Astrocyte (in vitro differentiated cells and primary cell): ENCODE results near the gene ANKRD52. TPM values are rescaled to one million over a fixed set of nuclear protein-coding genes. Genes with fewer than 3 reads are reported as not detected.

Experiments
- DNase-seq: peaks from one replicate; pipeline ENCODE4 v3.0.0-alpha.2; 2010; ENCODE audit warnings: low read depth
- FAIRE-seq: peaks from 2 replicates; lab custom pipeline; 2011; peaks lifted over from hg19 to GRCh38; lab: Jason Lieb, UNC
- H2AFZ ChIP-seq: 2 replicates; pipeline ENCODE4 v1.6.0; 2012; ENCODE audit warnings: low read depth, low read length, inconsistent platforms
- H3K27ac ChIP-seq: 2 replicates; pipeline ENCODE4 v1.5.1; 2011; ENCODE audit warnings: low read depth, low read length, inconsistent platforms
- H3K27me3 ChIP-seq: 2 replicates; pipeline ENCODE4 v1.6.0; 2011; ENCODE audit warnings: low read length, inconsistent platforms; ENCODE audit not compliant: insufficient read depth
- H3K36me3 ChIP-seq: 2 replicates; pipeline ENCODE4 v1.5.1; 2011; ENCODE audit warnings: low read length, inconsistent platforms; ENCODE audit not compliant: insufficient read depth
- H3K4me1 ChIP-seq: 2 replicates; pipeline ENCODE4 v1.5.1; 2011; ENCODE audit warnings: low read length, inconsistent platforms; ENCODE audit not compliant: insufficient read depth
- H3K4me2 ChIP-seq: 2 replicates; pipeline ENCODE4 v1.6.0; 2012; ENCODE audit warnings: low read length, inconsistent platforms
- H3K4me3 ChIP-seq: 2 replicates; pipeline ENCODE4 v1.5.1; 2011; ENCODE audit warnings: low read depth, mild to moderate bottlenecking, low read length, inconsistent platforms; ENCODE audit not compliant: insufficient read depth
- H3K79me2 ChIP-seq: 2 replicates; pipeline ENCODE4 v1.6.0; 2012; ENCODE audit warnings: mild to moderate bottlenecking, low read length, inconsistent platforms; ENCODE audit not compliant: insufficient read depth
- H3K9ac ChIP-seq: 2 replicates; pipeline ENCODE4 v1.6.0; 2012; ENCODE audit warnings: mild to moderate bottlenecking, low read length, inconsistent platforms
- H3K9me3 ChIP-seq: 2 replicates; pipeline ENCODE4 v1.5.1; 2012; ENCODE audit warnings: low read depth, mild to moderate bottlenecking, low read length, inconsistent platforms; ENCODE audit not compliant: insufficient read depth
- H4K20me1 ChIP-seq: 2 replicates; pipeline ENCODE4 v1.6.0; 2012; ENCODE audit warnings: low read length, inconsistent platforms; ENCODE audit not compliant: insufficient read depth
- H3K27ac Mint-ChIP-seq: one replicate; pipeline ENCODE4 v1.8.0; 2021; ENCODE audit warnings: mild to moderate bottlenecking, mixed read lengths; ENCODE audit not compliant: unreplicated experiment
- H3K27me3 Mint-ChIP-seq: one replicate; pipeline ENCODE4 v1.8.0; 2021; ENCODE audit warnings: low read depth, mixed read lengths; ENCODE audit not compliant: unreplicated experiment
- H3K36me3 Mint-ChIP-seq: one replicate; pipeline ENCODE4 v1.8.0; 2021; ENCODE audit warnings: low read depth, mixed read lengths; ENCODE audit not compliant: unreplicated experiment
- H3K4me1 Mint-ChIP-seq: one replicate; pipeline ENCODE4 v1.8.0; 2021; ENCODE audit warnings: low read depth, mixed read lengths; ENCODE audit not compliant: unreplicated experiment
- H3K4me3 Mint-ChIP-seq: one replicate; pipeline ENCODE4 v1.8.0; 2021; ENCODE audit warnings: mild to moderate bottlenecking, moderate library complexity, mixed read lengths; ENCODE audit not compliant: unreplicated experiment
- H3K9me3 Mint-ChIP-seq: one replicate; pipeline ENCODE4 v1.8.0; 2021; ENCODE audit warnings: mild to moderate bottlenecking, mixed read lengths; ENCODE audit not compliant: unreplicated experiment
- CTCF ChIP-seq: IDR thresholded peaks from 2 replicates; pipeline ENCODE4 v1.5.1; 2011; ENCODE audit warnings: low read depth, mild to moderate bottlenecking, inconsistent platforms, low read length, moderate library complexity; ENCODE audit not compliant: insufficient read depth
- EZH2 ChIP-seq: IDR thresholded peaks from 2 replicates; pipeline ENCODE4 v1.6.1; 2012; ENCODE audit warnings: mild to moderate bottlenecking, low read length, inconsistent platforms; ENCODE audit not compliant: insufficient read depth
- total RNA-seq: library from RNA; stranded (reverse); gene quantifications from 2 replicates; pipeline ENCODE4 v1.2.1, GENCODE V29; 2021

ANKRD52 gene
- total RNA-seq, 1 donor from 2014 or later = 105 TPM

GRCh38 chr12:56296295-56296694 lies 38.1 kb upstream of the ANKRD52 start:
- TF ChIP-seq EZH2 = no peak
- Histone ChIP-seq H4K20me1 (peaks cover 57% of the 10 kb centered on the region), H3K79me2 (peaks cover 88% of the 10 kb centered on the region), H3K4me2 (peak overlapping the region; percentile 96), H3K27me3 (no peaks in the 10 kb centered on the region), H2AFZ (no peak overlapping the region), H3K36me3 (peaks cover 8% of the 10 kb centered on the region), H3K9ac (no peak overlapping the region), H3K27ac (no peak overlapping the region), H3K9me3 (no peaks in the 10 kb centered on the region), H3K4me1 (peaks cover 19% of the 10 kb centered on the region), H3K4me3 (no peak overlapping the region)
- Mint-ChIP-seq H3K4me1 (peaks cover 7% of the 10 kb centered on the region), H3K9me3 (no peaks in the 10 kb centered on the region), H3K4me3 (no peak overlapping the region), H3K27ac (no peak overlapping the region), H3K27me3 (no peaks in the 10 kb centered on the region), H3K36me3 (no peaks in the 10 kb centered on the region)
- DNase-seq (no peak), FAIRE-seq (no peak)

- Histone ChIP-seq H3K9me3 (no peaks in the 10 kb centered on the region), H3K4me1 (peaks cover 5% of the 10 kb centered on the region), H3K79me2 (peaks cover 92% of the 10 kb centered on the region), H3K9ac (no peak overlapping the region), H3K27me3 (no peaks in the 10 kb centered on the region), H3K36me3 (peaks cover 17% of the 10 kb centered on the region), H3K27ac (no peak overlapping the region), H3K4me3 (no peak overlapping the region), H2AFZ (no peak overlapping the region), H4K20me1 (peaks cover 64% of the 10 kb centered on the region), H3K4me2 (no peak overlapping the region)
- H3K36me3 Mint-ChIP-seq = no peaks in the 10 kb centered on the region
- H3K4me3 Mint-ChIP-seq = no peak overlapping the region
- no peak for DNase-seq
- H3K4me1 Mint-ChIP-seq = peaks cover 7% of the 10 kb centered on the region
- no peaks in the 10 kb centered on the region for H3K27me3 Mint-ChIP-seq
- FAIRE-seq = no peak
- H3K9me3 Mint-ChIP-seq = no peaks in the 10 kb centered on the region
- H3K27ac Mint-ChIP-seq = no peak overlapping the region
- TF ChIP-seq EZH2 (no peak), CTCF (no peak)
Observed at GRCh38 chr12:56293795-56294194, 35.6 kb upstream of the ANKRD52 start.

- Mint-ChIP-seq H3K9me3 (no peaks in the 10 kb centered on the region), H3K36me3 (peaks cover 4% of the 10 kb centered on the region), H3K4me1 (no peaks in the 10 kb centered on the region), H3K27me3 (no peaks in the 10 kb centered on the region), H3K27ac (no peak overlapping the region), H3K4me3 (no peak overlapping the region)
- Histone ChIP-seq H3K36me3 (peaks cover 32% of the 10 kb centered on the region), H2AFZ (no peak overlapping the region), H3K9ac (no peak overlapping the region), H3K27me3 (no peaks in the 10 kb centered on the region), H3K27ac (no peak overlapping the region), H3K4me2 (no peak overlapping the region), H4K20me1 (peaks cover 61% of the 10 kb centered on the region), H3K4me1 (no peaks in the 10 kb centered on the region), H3K4me3 (no peak overlapping the region), H3K9me3 (no peaks in the 10 kb centered on the region), H3K79me2 (peaks cover 60% of the 10 kb centered on the region)
- FAIRE-seq (no peak), DNase-seq (no peak)
- TF ChIP-seq EZH2 (no peak), CTCF (no peak)
Observed at GRCh38 chr12:56288705-56289387, 30.7 kb upstream of the ANKRD52 start.
